KMS-11 (cell line): Measurements from ENCODE around the gene SLC27A5.

Experiments used
- H2AFZ ChIP-seq: fragments of 200-600 bp; sonication (generic); 2 replicates; pipeline ENCODE4 v1.6.1; 2016; ENCODE audit warnings: antibody characterized with exemption, mixed run types, low read depth
- H3K27ac ChIP-seq: fragments of 200-600 bp; sonication (generic); 2 replicates; pipeline ENCODE4 v1.6.1; 2016; ENCODE audit warnings: mild to moderate bottlenecking, mixed run types
- H3K27me3 ChIP-seq: fragments of 200-600 bp; sonication (generic); 2 replicates; pipeline ENCODE4 v1.6.1; 2017; ENCODE audit warnings: mild to moderate bottlenecking, low read depth, mixed run types, moderate library complexity; ENCODE audit not compliant: insufficient read depth
- H3K36me3 ChIP-seq: fragments of 200-600 bp; sonication (generic); 2 replicates; pipeline ENCODE4 v1.6.1; 2017; ENCODE audit warnings: mild to moderate bottlenecking, mixed run types; ENCODE audit not compliant: insufficient read depth
- H3K4me1 ChIP-seq: fragments of 200-600 bp; sonication (generic); 2 replicates; pipeline ENCODE4 v1.6.1; 2016; ENCODE audit warnings: mild to moderate bottlenecking, low read depth, mixed run types; ENCODE audit not compliant: poor library complexity, severe bottlenecking
- H3K4me2 ChIP-seq: fragments of 200-600 bp; sonication (generic); 2 replicates; pipeline ENCODE4 v1.7.0; 2016; ENCODE audit warnings: mild to moderate bottlenecking, mixed run types
- H3K4me3 ChIP-seq: fragments of 200-600 bp; sonication (generic); IDR thresholded peaks from 2 replicates; pipeline ENCODE4 v1.6.1; 2017; ENCODE audit warnings: low read depth, low read length, mixed read lengths; ENCODE audit not compliant: insufficient read depth
- H3K79me2 ChIP-seq: fragments of 200-600 bp; sonication (generic); 2 replicates; pipeline ENCODE4 v1.6.1; 2016; ENCODE audit warnings: low read depth, mixed run types; ENCODE audit not compliant: insufficient read depth
- H3K9ac ChIP-seq: fragments of 200-600 bp; sonication (generic); 2 replicates; pipeline ENCODE4 v1.6.1; 2016; ENCODE audit warnings: mild to moderate bottlenecking, mixed run types
- H4K20me1 ChIP-seq: fragments of 200-600 bp; sonication (generic); 2 replicates; pipeline ENCODE4 v1.6.1; 2016; ENCODE audit warnings: mild to moderate bottlenecking, mixed run types; ENCODE audit not compliant: insufficient read depth
- TF ChIP-seq, protein P1 (sequence below): fragments of 200-600 bp; sonication (generic); conservative IDR thresholded peaks from 2 replicates; pipeline ENCODE4 v1.6.1; 2017; ENCODE audit warnings: low read depth, mild to moderate bottlenecking, antibody characterized with exemption, low read length, moderate library complexity, mixed read lengths

The SLC27A5 gene

DNA sequence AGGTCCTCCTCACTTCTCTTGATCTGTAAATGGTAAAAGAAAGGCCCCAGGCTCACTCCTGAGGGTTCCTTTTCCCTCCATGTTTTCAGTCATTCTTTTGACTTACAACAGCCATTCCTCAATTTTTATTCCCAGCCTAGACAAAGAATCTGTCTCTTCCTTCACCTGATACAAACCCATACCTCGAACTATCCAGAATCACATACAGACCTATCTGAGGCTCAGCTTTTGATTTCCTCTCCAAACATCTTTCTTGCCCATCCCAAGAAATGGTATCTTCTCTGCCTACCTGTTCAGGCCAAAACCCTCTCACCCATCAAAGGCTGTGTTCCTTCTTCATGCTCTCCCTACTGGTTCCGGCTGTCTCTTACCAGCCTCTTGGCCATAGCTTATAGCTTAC, 40.9 kb upstream of the SLC27A5 start:
- Histone ChIP-seq H3K27me3 (no peaks in the 10 kb centered on the region), H3K4me1 (peaks cover 35% of the 10 kb centered on the region), H2AFZ (no peak overlapping the region), H3K4me2 (no peak overlapping the region; the same call in 1 of the 2 replicates), H3K9ac (no peak overlapping the region), H3K79me2 (peaks cover 43% of the 10 kb centered on the region), H3K4me3 (no peak overlapping the region), H3K27ac (no peak overlapping the region), H4K20me1 (peaks cover 6% of the 10 kb centered on the region; the same call in 1 of the 2 replicates), H3K36me3 (peaks cover 25% of the 10 kb centered on the region; the same call in 1 of the 2 replicates)
- TF ChIP-seq, protein P1, sequence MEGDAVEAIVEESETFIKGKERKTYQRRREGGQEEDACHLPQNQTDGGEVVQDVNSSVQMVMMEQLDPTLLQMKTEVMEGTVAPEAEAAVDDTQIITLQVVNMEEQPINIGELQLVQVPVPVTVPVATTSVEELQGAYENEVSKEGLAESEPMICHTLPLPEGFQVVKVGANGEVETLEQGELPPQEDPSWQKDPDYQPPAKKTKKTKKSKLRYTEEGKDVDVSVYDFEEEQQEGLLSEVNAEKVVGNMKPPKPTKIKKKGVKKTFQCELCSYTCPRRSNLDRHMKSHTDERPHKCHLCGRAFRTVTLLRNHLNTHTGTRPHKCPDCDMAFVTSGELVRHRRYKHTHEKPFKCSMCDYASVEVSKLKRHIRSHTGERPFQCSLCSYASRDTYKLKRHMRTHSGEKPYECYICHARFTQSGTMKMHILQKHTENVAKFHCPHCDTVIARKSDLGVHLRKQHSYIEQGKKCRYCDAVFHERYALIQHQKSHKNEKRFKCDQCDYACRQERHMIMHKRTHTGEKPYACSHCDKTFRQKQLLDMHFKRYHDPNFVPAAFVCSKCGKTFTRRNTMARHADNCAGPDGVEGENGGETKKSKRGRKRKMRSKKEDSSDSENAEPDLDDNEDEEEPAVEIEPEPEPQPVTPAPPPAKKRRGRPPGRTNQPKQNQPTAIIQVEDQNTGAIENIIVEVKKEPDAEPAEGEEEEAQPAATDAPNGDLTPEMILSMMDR: no peak

- Histone ChIP-seq H3K4me2 (no peak overlapping the region), H3K36me3 (peaks cover 26% of the 10 kb centered on the region; the same call in 1 of the 2 replicates)
- TF ChIP-seq, protein P1: no peak
Measured at GRCh38 chr19:58551577-58552471, 40.0 kb upstream of the SLC27A5 start.

DNA sequence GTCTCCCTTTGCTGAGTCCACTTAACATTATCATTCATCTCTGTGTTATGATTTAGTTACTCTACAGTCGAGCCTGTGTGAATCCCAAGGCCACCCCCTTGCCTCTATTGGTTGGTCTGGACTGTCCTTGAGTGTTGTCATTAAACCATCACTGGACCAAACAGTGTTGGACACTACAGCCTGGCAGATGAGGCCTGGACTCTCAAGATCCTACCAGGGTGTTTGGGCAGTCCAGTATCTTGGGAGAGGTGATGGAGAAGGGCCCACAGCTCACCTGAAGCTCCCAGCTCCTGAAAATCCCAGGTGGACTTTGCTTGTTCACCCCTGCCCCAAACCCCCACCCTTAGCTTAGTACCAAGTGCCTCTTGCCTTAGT, 39.3 kb upstream of the SLC27A5 start:
- TF ChIP-seq, protein P1: no peak
- Histone ChIP-seq H3K4me2 (no peak overlapping the region), H3K27ac (no peak overlapping the region), H3K27me3 (no peaks in the 10 kb centered on the region), H3K36me3 (peaks cover 26% of the 10 kb centered on the region; the same call in 1 of the 2 replicates), H3K9ac (no peak overlapping the region), H4K20me1 (peaks cover 13% of the 10 kb centered on the region), H3K4me3 (no peak overlapping the region), H3K4me1 (peaks cover 30% of the 10 kb centered on the region), H3K79me2 (peaks cover 43% of the 10 kb centered on the region), H2AFZ (no peak overlapping the region)

More at GRCh38 chr19:58551577-58552471, 40.0 kb upstream of the SLC27A5 start:
- peaks cover 43% of the 10 kb centered on the region for H3K79me2 ChIP-seq
- H3K4me1 ChIP-seq: peaks cover 30% of the 10 kb centered on the region
- peaks cover 6% of the 10 kb centered on the region for H4K20me1 ChIP-seq
- H3K27me3 ChIP-seq: no peaks in the 10 kb centered on the region
- H3K27ac ChIP-seq: no peak overlapping the region
- H3K4me3 ChIP-seq: no peak overlapping the region
- no peak overlapping the region for H2AFZ ChIP-seq
- H3K9ac ChIP-seq: no peak overlapping the region

DNA sequence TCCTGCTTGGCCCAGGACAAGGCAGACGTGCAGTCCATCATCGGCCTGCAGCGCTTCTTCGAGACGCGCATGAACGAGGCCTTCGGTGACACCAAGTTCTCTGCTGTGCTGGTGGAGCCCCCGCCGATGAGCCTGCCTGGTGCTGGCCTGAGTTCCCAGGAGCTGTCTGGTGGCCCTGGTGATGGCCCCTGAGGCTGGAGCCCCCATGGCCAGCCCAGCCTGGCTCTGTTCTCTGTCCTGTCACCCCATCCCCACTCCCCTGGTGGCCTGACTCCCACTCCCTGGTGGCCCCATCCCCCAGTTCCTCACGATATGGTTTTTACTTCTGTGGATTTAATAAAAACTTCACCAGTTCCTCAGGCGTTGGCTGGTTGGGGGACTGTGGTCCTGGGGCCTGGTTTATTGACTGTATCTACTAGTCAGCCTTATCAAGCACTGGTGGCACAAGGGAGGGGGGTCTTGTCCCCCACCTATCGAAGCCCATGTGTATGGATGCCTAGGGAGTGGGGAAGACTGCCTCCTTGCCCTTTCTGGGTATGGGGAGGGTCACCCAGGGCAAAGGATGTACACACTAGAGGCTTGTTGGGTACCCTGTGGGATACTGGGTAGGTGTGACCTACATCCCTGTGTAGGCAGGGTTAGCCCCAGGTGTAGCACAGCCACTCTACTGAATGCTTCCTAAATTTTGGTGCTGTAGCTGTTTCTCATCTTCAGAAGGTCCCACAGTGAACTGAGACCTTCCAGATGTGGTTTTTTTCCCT, 38.8 kb upstream of the SLC27A5 start:
- H3K27me3 ChIP-seq: no peaks in the 10 kb centered on the region
- H4K20me1 ChIP-seq: peaks cover 19% of the 10 kb centered on the region
- H2AFZ ChIP-seq: no peak overlapping the region
- H3K27ac ChIP-seq: no peak overlapping the region
- peaks cover 43% of the 10 kb centered on the region for H3K79me2 ChIP-seq
- H3K4me1 ChIP-seq: peaks cover 28% of the 10 kb centered on the region
- H3K36me3 ChIP-seq: peaks cover 26% of the 10 kb centered on the region; the same call in 1 of the 2 replicates
- H3K4me3 ChIP-seq: no peak overlapping the region
- H3K9ac ChIP-seq: no peak overlapping the region
- TF ChIP-seq, protein P1: no peak
- H3K4me2 ChIP-seq: no peak overlapping the region
